ENCODE measurements around the gene TOP3B. TPM values are rescaled to one million over a fixed set of nuclear protein-coding genes. Genes with fewer than 3 reads are reported as not detected.

TOP3B gene
- total RNA-seq, 1 experiment from 2014 or later, result 29.1 TPM

DNA sequence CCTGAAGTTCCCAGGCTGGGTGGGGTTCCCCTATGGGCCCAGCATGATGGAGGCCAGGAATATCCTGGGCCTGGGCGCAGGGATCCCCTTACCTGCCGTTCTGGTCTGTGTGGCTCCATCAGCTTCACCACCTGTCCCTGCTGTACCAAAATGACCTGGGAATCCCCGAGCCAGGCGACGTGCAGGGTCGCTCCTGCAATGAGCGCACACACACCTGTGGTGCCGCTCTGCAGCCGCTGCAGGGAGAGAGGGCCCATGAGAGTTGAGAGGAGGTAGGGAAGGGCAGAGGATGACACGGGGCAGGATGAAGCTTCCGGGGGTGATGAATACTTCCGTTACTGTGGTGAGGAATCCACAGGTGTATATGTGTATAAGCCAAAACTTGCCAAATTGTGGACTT is 51.5 kb downstream of the TOP3B start:
- in situ Hi-C loops (cut with HindIII; ENCODE audit: low pct_unique_long_range_greater_than_20kb, low sequenced_read_pairs), result loop anchor here (25.0 kb wide), 1 partner anchor 119 kb away; no protein-coding TSS in a partner anchor
- intact Hi-C loops (cut with micrococcal nuclease; ENCODE audit: unreplicated experiment), result no loop called here

DNA sequence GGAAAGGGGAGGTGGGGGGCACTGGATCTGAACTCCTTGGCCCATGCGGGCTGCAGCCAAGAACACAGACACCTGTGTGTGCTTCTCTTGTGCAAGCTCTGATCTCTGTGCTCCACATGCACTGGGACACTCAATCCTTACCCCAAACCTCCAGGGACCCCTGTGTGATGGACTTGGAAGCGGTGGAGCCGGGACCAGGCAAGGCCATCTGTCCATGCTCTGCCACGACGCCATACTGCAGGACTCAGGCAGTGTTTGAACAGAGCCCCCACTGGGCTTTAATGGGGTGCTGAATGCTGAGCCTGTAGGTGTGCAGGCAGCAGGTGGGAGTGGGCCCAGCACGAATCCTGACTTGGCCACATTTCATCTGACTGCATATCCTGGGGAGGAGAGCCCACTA is 53.3 kb downstream of the TOP3B start:
- Histone ChIP-seq H3K4me3 (ENCODE audit: low read depth in 2 of 2, low read length in 2 of 2) (no peak overlapping the region), H3K36me3 (ENCODE audit: control insufficient read depth, insufficient read depth, low read length) (0 out of 2 replicates have a peak, but pooled peaks cover 2% of the 10 kb centered on the region), H3K27me3 (ENCODE audit: control insufficient read depth, insufficient read depth, low read length) (no peaks in the 10 kb centered on the region), H3K27ac (ENCODE audit: low read length) (no peak overlapping the region), H3K9me3 (ENCODE audit: control insufficient read depth, insufficient read depth, low read depth, low read length) (no peaks in the 10 kb centered on the region), H3K4me1 (ENCODE audit: control insufficient read depth, insufficient read depth, low read length) (no peaks in the 10 kb centered on the region)
- CTCF ChIA-PET, result no interaction called here
- TF ChIP-seq TCF7L2 (IDR thresholded peaks at IDR 0.05; ENCODE audit: low read depth, low read length) (no peak), POLR2AphosphoS5 (IDR thresholded peaks at IDR 0.05; ENCODE audit: low read depth, low read length) (no peak), SIN3A (IDR thresholded peaks at IDR 0.05; ENCODE audit: borderline replicate concordance, insufficient read depth, low read depth, low read length) (no peak)
- TF ChIP-seq, protein P1, sequence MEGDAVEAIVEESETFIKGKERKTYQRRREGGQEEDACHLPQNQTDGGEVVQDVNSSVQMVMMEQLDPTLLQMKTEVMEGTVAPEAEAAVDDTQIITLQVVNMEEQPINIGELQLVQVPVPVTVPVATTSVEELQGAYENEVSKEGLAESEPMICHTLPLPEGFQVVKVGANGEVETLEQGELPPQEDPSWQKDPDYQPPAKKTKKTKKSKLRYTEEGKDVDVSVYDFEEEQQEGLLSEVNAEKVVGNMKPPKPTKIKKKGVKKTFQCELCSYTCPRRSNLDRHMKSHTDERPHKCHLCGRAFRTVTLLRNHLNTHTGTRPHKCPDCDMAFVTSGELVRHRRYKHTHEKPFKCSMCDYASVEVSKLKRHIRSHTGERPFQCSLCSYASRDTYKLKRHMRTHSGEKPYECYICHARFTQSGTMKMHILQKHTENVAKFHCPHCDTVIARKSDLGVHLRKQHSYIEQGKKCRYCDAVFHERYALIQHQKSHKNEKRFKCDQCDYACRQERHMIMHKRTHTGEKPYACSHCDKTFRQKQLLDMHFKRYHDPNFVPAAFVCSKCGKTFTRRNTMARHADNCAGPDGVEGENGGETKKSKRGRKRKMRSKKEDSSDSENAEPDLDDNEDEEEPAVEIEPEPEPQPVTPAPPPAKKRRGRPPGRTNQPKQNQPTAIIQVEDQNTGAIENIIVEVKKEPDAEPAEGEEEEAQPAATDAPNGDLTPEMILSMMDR (IDR thresholded peaks at IDR 0.05), result no peak
- TF ChIP-seq, protein P2, sequence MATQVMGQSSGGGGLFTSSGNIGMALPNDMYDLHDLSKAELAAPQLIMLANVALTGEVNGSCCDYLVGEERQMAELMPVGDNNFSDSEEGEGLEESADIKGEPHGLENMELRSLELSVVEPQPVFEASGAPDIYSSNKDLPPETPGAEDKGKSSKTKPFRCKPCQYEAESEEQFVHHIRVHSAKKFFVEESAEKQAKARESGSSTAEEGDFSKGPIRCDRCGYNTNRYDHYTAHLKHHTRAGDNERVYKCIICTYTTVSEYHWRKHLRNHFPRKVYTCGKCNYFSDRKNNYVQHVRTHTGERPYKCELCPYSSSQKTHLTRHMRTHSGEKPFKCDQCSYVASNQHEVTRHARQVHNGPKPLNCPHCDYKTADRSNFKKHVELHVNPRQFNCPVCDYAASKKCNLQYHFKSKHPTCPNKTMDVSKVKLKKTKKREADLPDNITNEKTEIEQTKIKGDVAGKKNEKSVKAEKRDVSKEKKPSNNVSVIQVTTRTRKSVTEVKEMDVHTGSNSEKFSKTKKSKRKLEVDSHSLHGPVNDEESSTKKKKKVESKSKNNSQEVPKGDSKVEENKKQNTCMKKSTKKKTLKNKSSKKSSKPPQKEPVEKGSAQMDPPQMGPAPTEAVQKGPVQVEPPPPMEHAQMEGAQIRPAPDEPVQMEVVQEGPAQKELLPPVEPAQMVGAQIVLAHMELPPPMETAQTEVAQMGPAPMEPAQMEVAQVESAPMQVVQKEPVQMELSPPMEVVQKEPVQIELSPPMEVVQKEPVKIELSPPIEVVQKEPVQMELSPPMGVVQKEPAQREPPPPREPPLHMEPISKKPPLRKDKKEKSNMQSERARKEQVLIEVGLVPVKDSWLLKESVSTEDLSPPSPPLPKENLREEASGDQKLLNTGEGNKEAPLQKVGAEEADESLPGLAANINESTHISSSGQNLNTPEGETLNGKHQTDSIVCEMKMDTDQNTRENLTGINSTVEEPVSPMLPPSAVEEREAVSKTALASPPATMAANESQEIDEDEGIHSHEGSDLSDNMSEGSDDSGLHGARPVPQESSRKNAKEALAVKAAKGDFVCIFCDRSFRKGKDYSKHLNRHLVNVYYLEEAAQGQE (IDR thresholded peaks at IDR 0.05; ENCODE audit: insufficient read depth in 1 of 2, low read depth in 2 of 2, low read length in 1 of 2), result no peak
- ATAC-seq (no peak), DNase-seq (ENCODE audit: low read depth, low spot score) (no peak)
- in situ Hi-C loops (cut with HindIII; ENCODE audit: low pct_unique_long_range_greater_than_20kb, low sequenced_read_pairs), result loop anchor here (25.0 kb wide), 1 partner anchor 117 kb away; no protein-coding TSS in a partner anchor
- intact Hi-C loops (cut with micrococcal nuclease; ENCODE audit: unreplicated experiment), result no loop called here
- no TSS peak for BruUV-seq (replicated peaks)
- POLR2A ChIA-PET, result no interaction called here

More for the DNA sequence above, 51.5 kb downstream of the TOP3B start:
- ATAC-seq, result no peak
- H3K9me3 ChIP-seq (ENCODE audit: control insufficient read depth, insufficient read depth, low read depth, low read length), result no peaks in the 10 kb centered on the region
- ChIA-PET CTCF (no interaction called here), POLR2A (no interaction called here)
- H3K27me3 ChIP-seq (ENCODE audit: control insufficient read depth, insufficient read depth, low read length), result no peaks in the 10 kb centered on the region
- no peaks in the 10 kb centered on the region for H3K4me1 ChIP-seq (ENCODE audit: control insufficient read depth, insufficient read depth, low read length)
- no peak overlapping the region for H3K27ac ChIP-seq (ENCODE audit: low read length)
- DNase-seq (ENCODE audit: low read depth, low spot score), result no peak
- TF ChIP-seq TCF7L2 (IDR thresholded peaks at IDR 0.05; ENCODE audit: low read depth, low read length) (no peak), POLR2AphosphoS5 (IDR thresholded peaks at IDR 0.05; ENCODE audit: low read depth, low read length) (no peak), SIN3A (IDR thresholded peaks at IDR 0.05; ENCODE audit: borderline replicate concordance, insufficient read depth, low read depth, low read length) (no peak)
- TF ChIP-seq, protein P1 (IDR thresholded peaks at IDR 0.05), result no peak
- TF ChIP-seq, protein P2 (IDR thresholded peaks at IDR 0.05; ENCODE audit: insufficient read depth in 1 of 2, low read depth in 2 of 2, low read length in 1 of 2), result no peak
- H3K4me3 ChIP-seq (ENCODE audit: low read depth in 2 of 2, low read length in 2 of 2), result no peak overlapping the region
- no TSS peak for BruUV-seq (replicated peaks)
- H3K36me3 ChIP-seq (ENCODE audit: control insufficient read depth, insufficient read depth, low read length), result 0 out of 2 replicates have a peak, but pooled peaks cover 2% of the 10 kb centered on the region
